Measurements from ENCODE around the gene CRAMP1. TPM values are rescaled to one million over a fixed set of nuclear protein-coding genes. Genes with fewer than 3 reads are reported as not detected.

CRAMP1 gene
- total RNA-seq, 1 donor from 2014 or later: 10.0 TPM

- intact Hi-C loops (cut with DNase I): no loop called here
- ATAC-seq (ENCODE audit: poor library complexity) (no peak), DNase-seq (peak; percentile 33)
Observed at GRCh38 chr16:1670866-1671265, 58.7 kb downstream of the CRAMP1 start.

- ATAC-seq (ENCODE audit: poor library complexity): no peak
- intact Hi-C loops (cut with DNase I): no loop called here
- DNase-seq: peak; percentile 16
Observed at GRCh38 chr16:1673424-1674151, 61.4 kb downstream of the CRAMP1 start.

- ATAC-seq (ENCODE audit: poor library complexity): no peak
- intact Hi-C loops (cut with DNase I): no loop called here
- DNase-seq: peak; percentile 20
Observed at GRCh38 chr16:1674306-1674705, 62.1 kb downstream of the CRAMP1 start.

- intact Hi-C loops (cut with DNase I): no loop called here
- peak; percentile 11 for DNase-seq
- no peak for ATAC-seq (ENCODE audit: poor library complexity)
Observed at GRCh38 chr16:1674751-1675664, 62.8 kb downstream of the CRAMP1 start.

- no peak for ATAC-seq (ENCODE audit: poor library complexity)
- DNase-seq: no peak
- intact Hi-C loops (cut with DNase I): no loop called here
Observed at GRCh38 chr16:1676661-1677060, 64.5 kb downstream of the CRAMP1 start.

- ATAC-seq (ENCODE audit: poor library complexity) (no peak), DNase-seq (no peak)
- intact Hi-C loops (cut with DNase I): no loop called here
Observed at GRCh38 chr16:1677339-1677738, 65.2 kb downstream of the CRAMP1 start.

- ATAC-seq (ENCODE audit: poor library complexity) (peak; percentile 99), DNase-seq (peak; percentile 99)
- intact Hi-C loops (cut with DNase I): no loop called here
Observed at GRCh38 chr16:1677942-1678499, 65.9 kb downstream of the CRAMP1 start, which contains the start of gene JPT2. Gene JPT2 (plus strand): TSS chr16:1678279. CDS start chr16:1678313, 34 bp downstream.

- peak; percentile 58 for DNase-seq
- intact Hi-C loops (cut with DNase I): no loop called here
- peak; percentile 38 for ATAC-seq (ENCODE audit: poor library complexity)
Observed at GRCh38 chr16:1678500-1679098, 66.4 kb downstream of the CRAMP1 start.

- ATAC-seq (ENCODE audit: poor library complexity) (no peak), DNase-seq (no peak)
- intact Hi-C loops (cut with DNase I): no loop called here
Observed at GRCh38 chr16:1680361-1680760, 68.2 kb downstream of the CRAMP1 start.

- ATAC-seq (ENCODE audit: poor library complexity) (no peak), DNase-seq (no peak)
- intact Hi-C loops (cut with DNase I): no loop called here
Observed at GRCh38 chr16:1681032-1681431, 68.9 kb downstream of the CRAMP1 start.

GRCh38 chr16:1687427-1688316, 75.5 kb downstream of the CRAMP1 start:
- intact Hi-C loops (cut with DNase I): no loop called here
- ATAC-seq (ENCODE audit: poor library complexity): peak; percentile 41

GRCh38 chr16:1688807-1689560, 76.8 kb downstream of the CRAMP1 start:
- intact Hi-C loops (cut with DNase I): no loop called here
- ATAC-seq (ENCODE audit: poor library complexity): peak; percentile 36
- DNase-seq: no peak

More at GRCh38 chr16:1687427-1688316, 75.5 kb downstream of the CRAMP1 start:
- no peak for DNase-seq

- intact Hi-C loops (cut with DNase I): no loop called here
- ATAC-seq (ENCODE audit: poor library complexity): no peak
- no peak for DNase-seq
Observed at GRCh38 chr16:1689853-1690252, 77.7 kb downstream of the CRAMP1 start.

- no peak for ATAC-seq (ENCODE audit: poor library complexity)
- intact Hi-C loops (cut with DNase I): no loop called here
- DNase-seq: no peak
Observed at GRCh38 chr16:1690810-1691209, 78.7 kb downstream of the CRAMP1 start.

- intact Hi-C loops (cut with DNase I): no loop called here
- peak; percentile 18 for ATAC-seq (ENCODE audit: poor library complexity)
Observed at GRCh38 chr16:1691276-1691675, 79.1 kb downstream of the CRAMP1 start.

GRCh38 chr16:1691956-1692355, 79.8 kb downstream of the CRAMP1 start:
- intact Hi-C loops (cut with DNase I): no loop called here
- peak; percentile 22 for DNase-seq
- no peak for ATAC-seq (ENCODE audit: poor library complexity)

More at GRCh38 chr16:1691276-1691675, 79.1 kb downstream of the CRAMP1 start:
- DNase-seq: no peak

- intact Hi-C loops (cut with DNase I): no loop called here
- ATAC-seq (ENCODE audit: poor library complexity): no peak
- DNase-seq: no peak
Observed at GRCh38 chr16:1696863-1697262, 84.7 kb downstream of the CRAMP1 start.

All from Right ventricle myocardium superior (tissue), 1 donor.